Measurements from ENCODE around the gene RPLP2. TPM values are rescaled to one million over a fixed set of nuclear protein-coding genes. Genes with fewer than 3 reads are reported as not detected.

RPLP2 gene
- polyA plus RNA-seq, 1 donor (not counting 4 experiments of a cell fraction or from before 2014, with no cell fraction given) = 632 TPM

- Histone ChIP-seq H3K4me3 (ENCODE audit: control insufficient read depth in 2 of 3, extremely low read depth in 1 of 3, insufficient read depth in 2 of 3, low read depth in 1 of 3, low read length in 3 of 3) (no peak overlapping the region), H3K27me3 (ENCODE audit: control insufficient read depth, extremely low read depth, insufficient read depth, low read length) (no peaks in the 10 kb centered on the region), H3K36me3 (ENCODE audit: control insufficient read depth in 2 of 2, extremely low read depth in 1 of 2, insufficient read depth in 2 of 2, low read length in 2 of 2) (peaks cover 39 to 40% of the 10 kb centered on the region in 2 experiments), H4K20me1 (ENCODE audit: control insufficient read depth, extremely low read depth, insufficient read depth, low read length) (peaks cover 15% of the 10 kb centered on the region), H2AFZ (ENCODE audit: control insufficient read depth, low read length) (no peak overlapping the region), H3K9me1 (ENCODE audit: control insufficient read depth, extremely low read depth, insufficient read depth, low read length) (peaks cover 12% of the 10 kb centered on the region), H3K4me1 (ENCODE audit: control insufficient read depth, extremely low read depth, insufficient read depth, low read length) (peaks cover 15% of the 10 kb centered on the region), H3K9ac (ENCODE audit: control insufficient read depth, extremely low read depth, insufficient read depth, low read length) (no peak overlapping the region), H3K9me3 (ENCODE audit: control insufficient read depth, low read depth, low read length) (no peaks in the 10 kb centered on the region), H3K79me2 (ENCODE audit: control insufficient read depth, insufficient read depth, low read length) (peaks cover 74% of the 10 kb centered on the region), H3K4me2 (ENCODE audit: control insufficient read depth, extremely low read depth, insufficient read depth, low read depth, low read length) (no peak overlapping the region), H3K27ac (ENCODE audit: control insufficient read depth, insufficient read depth, low read length) (no peak overlapping the region)
- TF ChIP-seq EZH2 (IDR thresholded peaks at IDR 0.05; ENCODE audit: low read length) (no peak), CTCF (optimal IDR thresholded peaks at IDR 0.05 in 1 of 3, IDR thresholded peaks at IDR 0.05 in 1 of 3, conservative IDR thresholded peaks at IDR 0.05 in 1 of 3; ENCODE audit: extremely low read depth in 1 of 3, insufficient read depth in 2 of 3, low read length in 3 of 3) (no peak)
- DNase-seq (ENCODE audit: low read depth, low spot score) = no peak
- dilution Hi-C loops (cut with MboI; ENCODE audit: extremely low pct_ligation_motif_present, low sequenced_read_pairs) = no loop called here
- no peak for FAIRE-seq
These were observed 36.3 kb upstream of the RPLP2 start for GRCh38 chr11:773425-773824.

- no peak for TF ChIP-seq EZH2 (IDR thresholded peaks at IDR 0.05; ENCODE audit: low read length)
- TF ChIP-seq CTCF (optimal IDR thresholded peaks at IDR 0.05 in 1 of 3, IDR thresholded peaks at IDR 0.05 in 1 of 3, conservative IDR thresholded peaks at IDR 0.05 in 1 of 3; ENCODE audit: extremely low read depth in 1 of 3, insufficient read depth in 2 of 3, low read length in 3 of 3) = no peak
- dilution Hi-C loops (cut with MboI; ENCODE audit: extremely low pct_ligation_motif_present, low sequenced_read_pairs) = no loop called here
- H3K4me2 ChIP-seq (ENCODE audit: control insufficient read depth, extremely low read depth, insufficient read depth, low read depth, low read length) = no peak overlapping the region
These were observed 35.9 kb upstream of the RPLP2 start for GRCh38 chr11:773830-774229.

More at GRCh38 chr11:773830-774229, 35.9 kb upstream of the RPLP2 start:
- FAIRE-seq (no peak), DNase-seq (ENCODE audit: low read depth, low spot score) (no peak)
- peaks cover 12% of the 10 kb centered on the region for H3K9me1 ChIP-seq (ENCODE audit: control insufficient read depth, extremely low read depth, insufficient read depth, low read length)
- H2AFZ ChIP-seq (ENCODE audit: control insufficient read depth, low read length) = no peak overlapping the region
- H3K4me1 ChIP-seq (ENCODE audit: control insufficient read depth, extremely low read depth, insufficient read depth, low read length) = peaks cover 18% of the 10 kb centered on the region
- H3K27ac ChIP-seq (ENCODE audit: control insufficient read depth, insufficient read depth, low read length) = no peak overlapping the region
- peaks cover 39 to 40% of the 10 kb centered on the region in 2 experiments for H3K36me3 ChIP-seq (ENCODE audit: control insufficient read depth in 2 of 2, extremely low read depth in 1 of 2, insufficient read depth in 2 of 2, low read length in 2 of 2)
- no peak overlapping the region for H3K9ac ChIP-seq (ENCODE audit: control insufficient read depth, extremely low read depth, insufficient read depth, low read length)
- H3K4me3 ChIP-seq (ENCODE audit: control insufficient read depth in 2 of 3, extremely low read depth in 1 of 3, insufficient read depth in 2 of 3, low read depth in 1 of 3, low read length in 3 of 3) = no peak overlapping the region
- peaks cover 15% of the 10 kb centered on the region for H4K20me1 ChIP-seq (ENCODE audit: control insufficient read depth, extremely low read depth, insufficient read depth, low read length)
- H3K79me2 ChIP-seq (ENCODE audit: control insufficient read depth, insufficient read depth, low read length) = peaks cover 78% of the 10 kb centered on the region
- no peaks in the 10 kb centered on the region for H3K9me3 ChIP-seq (ENCODE audit: control insufficient read depth, low read depth, low read length)
- H3K27me3 ChIP-seq (ENCODE audit: control insufficient read depth, extremely low read depth, insufficient read depth, low read length) = no peaks in the 10 kb centered on the region
